Stimulated activated CD4-positive, alpha-beta T cell treated with anti-CD3 and anti-CD28 coated beads, Interleukin-2, amount 100 ng/mL, for 24 hours (primary cell): Measurements from ENCODE around the gene NUP35.
"Not testable (repeated sequence)": the region's sequence is repeated elsewhere in the genome, so short reads cannot be mapped to it uniquely, and the experiment has no call there.

Experiments used
- DNase-seq, 2 donors: peaks; one replicate each; pipeline ENCODE4 v3.0.0-alpha.2; 2020

The NUP35 gene

GRCh38 chr2:183148955-183149354 lies 24.7 kb downstream of the NUP35 start:
- DNase-seq, result no peak

- DNase-seq, result no peak
Observed at GRCh38 chr2:183149489-183149888, 25.2 kb downstream of the NUP35 start.

- not testable (repeated sequence) for DNase-seq
Observed at GRCh38 chr2:183152280-183152679, 28.0 kb downstream of the NUP35 start.

GRCh38 chr2:183153967-183154366 lies 29.7 kb downstream of the NUP35 start:
- DNase-seq, result no peak

GRCh38 chr2:183154772-183155171 lies 30.5 kb downstream of the NUP35 start:
- DNase-seq, result not testable (repeated sequence)

GRCh38 chr2:183157131-183157530 lies 32.9 kb downstream of the NUP35 start:
- DNase-seq, result no peak

GRCh38 chr2:183162362-183162761 lies 38.1 kb downstream of the NUP35 start:
- no peak for DNase-seq

- no peak for DNase-seq
Observed at GRCh38 chr2:183163821-183164649, 39.8 kb downstream of the NUP35 start.

- no peak for DNase-seq
Observed at GRCh38 chr2:183164650-183165015, 40.4 kb downstream of the NUP35 start.

- DNase-seq, result no peak
Observed at GRCh38 chr2:183166210-183166609, 42.0 kb downstream of the NUP35 start.

- DNase-seq, result not testable (repeated sequence)
Observed at GRCh38 chr2:183166976-183167375, 42.7 kb downstream of the NUP35 start.

GRCh38 chr2:183172220-183172887 lies 48.1 kb downstream of the NUP35 start:
- DNase-seq, result no peak

- DNase-seq, result no peak
Observed at GRCh38 chr2:183179156-183179555, 54.9 kb downstream of the NUP35 start.

- DNase-seq, result no peak
Observed at GRCh38 chr2:183185534-183185933, 61.3 kb downstream of the NUP35 start.

- no peak for DNase-seq
Observed at GRCh38 chr2:183186296-183186695, 62.1 kb downstream of the NUP35 start.

GRCh38 chr2:183186766-183187165 lies 62.5 kb downstream of the NUP35 start:
- DNase-seq, result no peak

GRCh38 chr2:183192343-183192742 lies 68.1 kb downstream of the NUP35 start:
- no peak for DNase-seq

GRCh38 chr2:183193904-183194303 lies 69.7 kb downstream of the NUP35 start:
- DNase-seq, result no peak

- DNase-seq, result no peak
Observed at GRCh38 chr2:183195397-183195796, 71.2 kb downstream of the NUP35 start.

- DNase-seq, result no peak
Observed at GRCh38 chr2:183195998-183196409, 71.8 kb downstream of the NUP35 start.

- DNase-seq, result no peak
Observed at GRCh38 chr2:183204397-183204796, 80.2 kb downstream of the NUP35 start.

GRCh38 chr2:183207110-183207509 lies 82.9 kb downstream of the NUP35 start:
- DNase-seq, result no peak

- no peak for DNase-seq
Observed at GRCh38 chr2:183209395-183210028, 85.3 kb downstream of the NUP35 start.
